Activated T-helper 1 cell treated with Interleukin-2 at 50 U/mL for 16 hours (primary cell): ENCODE measurements around the gene SYDE2.
"Not testable (repeated sequence)": the region's sequence is repeated elsewhere in the genome, so short reads cannot be mapped to it uniquely, and the experiment has no call there.

ENCODE experiments used
- DNase-seq: peaks from one replicate; pipeline ENCODE4 v3.0.0-alpha.2; 2020; ENCODE audit warnings: low read depth

The SYDE2 gene

DNA sequence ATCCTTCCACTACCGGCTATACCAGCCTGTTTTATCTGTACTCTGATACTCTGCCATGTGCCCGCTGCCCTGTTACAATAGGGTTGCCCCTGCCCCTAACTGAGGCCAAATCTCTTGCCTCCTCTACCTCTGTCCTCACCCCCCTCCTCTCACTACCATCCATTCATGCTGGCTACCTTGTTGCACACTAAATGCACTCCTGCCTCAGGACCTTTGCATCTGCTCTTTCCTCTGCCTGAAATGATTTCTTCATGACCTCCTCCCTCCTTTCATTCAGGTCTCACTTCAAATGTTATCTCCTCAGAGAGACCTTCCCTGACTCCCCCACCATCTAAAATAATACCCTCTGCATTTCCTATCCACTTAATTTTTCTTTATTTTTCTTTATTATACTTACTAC lies 7.7 kb upstream of the SYDE2 start:
- DNase-seq: no peak

DNA sequence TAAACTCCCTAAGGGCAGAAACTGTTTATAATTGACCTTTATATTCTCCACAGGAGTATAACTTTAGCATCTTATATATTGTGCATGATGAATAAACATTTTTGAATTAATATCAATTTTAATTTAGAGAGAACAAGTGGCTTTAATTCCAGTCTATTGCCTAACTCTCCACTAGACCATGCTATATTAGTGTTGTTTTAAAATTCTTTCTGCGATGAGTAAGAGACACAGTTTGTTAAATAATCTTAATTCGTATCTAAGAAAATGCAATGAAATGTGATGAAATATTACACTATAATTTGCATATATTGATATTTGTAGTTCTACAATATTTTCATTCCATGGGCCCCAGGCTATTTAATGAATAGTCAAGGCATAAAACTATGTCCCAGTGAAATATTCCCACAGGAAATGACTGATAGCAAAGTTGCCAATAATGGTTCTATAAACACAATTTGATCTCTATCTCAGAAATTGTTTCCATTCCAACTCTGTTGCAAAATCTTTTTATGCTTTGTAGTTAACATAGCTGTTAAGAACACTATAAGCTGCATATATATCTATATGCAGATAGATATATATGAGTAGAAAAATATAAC lies 2.9 kb upstream of the SYDE2 start:
- no peak for DNase-seq

DNA sequence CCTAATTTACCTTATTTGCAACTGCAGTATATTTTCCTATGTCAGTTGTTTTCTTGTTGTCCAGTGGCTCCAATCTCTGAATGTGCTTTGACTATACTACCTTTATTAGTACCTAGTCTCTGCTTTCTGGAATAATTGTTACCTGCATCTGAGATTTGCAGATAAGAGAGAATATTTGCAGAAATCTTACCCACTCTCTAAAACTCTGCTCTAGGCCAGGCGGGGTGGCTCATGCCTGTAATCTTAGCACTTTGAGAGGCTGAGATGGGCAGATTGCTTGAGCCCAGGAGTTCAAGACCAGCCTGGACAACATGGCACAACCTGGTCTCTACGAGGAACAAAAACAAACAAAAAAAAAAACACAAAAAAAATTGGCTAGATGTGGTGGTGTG lies 2.0 kb upstream of the SYDE2 start:
- DNase-seq: no peak

DNA sequence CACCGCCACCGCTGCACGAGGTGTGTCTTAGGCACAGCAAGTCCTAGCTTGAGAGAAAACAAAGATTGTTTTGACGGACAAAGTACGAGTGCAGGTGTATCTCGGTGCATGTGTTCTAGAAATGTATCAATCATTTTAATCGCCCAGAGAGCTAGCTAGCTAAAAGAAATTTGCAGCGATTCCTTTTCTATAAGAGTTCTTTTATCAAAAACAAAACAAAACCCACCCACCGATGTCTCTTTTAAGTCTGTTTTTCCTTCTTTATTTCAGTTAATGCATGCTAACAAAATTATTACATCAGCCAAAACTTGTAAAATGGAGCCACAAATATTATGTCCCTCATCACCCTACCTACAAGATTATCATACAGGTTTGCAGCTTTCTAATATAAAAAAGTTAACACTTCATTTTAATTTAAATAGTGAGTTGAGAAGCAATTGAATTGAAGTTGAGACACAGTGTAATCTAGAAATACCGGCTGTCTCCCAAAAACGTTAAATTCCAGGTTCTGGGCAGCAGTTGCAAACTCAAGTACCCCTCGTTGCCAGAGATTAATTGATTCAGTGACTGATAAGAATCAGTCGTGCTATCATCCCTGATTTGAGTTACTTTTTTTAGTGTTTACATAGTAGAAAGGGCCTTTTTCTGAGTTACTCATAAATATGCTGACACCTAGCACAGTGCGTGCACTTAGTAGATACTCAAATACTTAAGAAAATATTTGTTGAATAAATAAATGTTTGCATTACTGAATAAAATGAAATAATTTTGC lies 1.5 kb upstream of the SYDE2 start:
- DNase-seq: no peak

DNA sequence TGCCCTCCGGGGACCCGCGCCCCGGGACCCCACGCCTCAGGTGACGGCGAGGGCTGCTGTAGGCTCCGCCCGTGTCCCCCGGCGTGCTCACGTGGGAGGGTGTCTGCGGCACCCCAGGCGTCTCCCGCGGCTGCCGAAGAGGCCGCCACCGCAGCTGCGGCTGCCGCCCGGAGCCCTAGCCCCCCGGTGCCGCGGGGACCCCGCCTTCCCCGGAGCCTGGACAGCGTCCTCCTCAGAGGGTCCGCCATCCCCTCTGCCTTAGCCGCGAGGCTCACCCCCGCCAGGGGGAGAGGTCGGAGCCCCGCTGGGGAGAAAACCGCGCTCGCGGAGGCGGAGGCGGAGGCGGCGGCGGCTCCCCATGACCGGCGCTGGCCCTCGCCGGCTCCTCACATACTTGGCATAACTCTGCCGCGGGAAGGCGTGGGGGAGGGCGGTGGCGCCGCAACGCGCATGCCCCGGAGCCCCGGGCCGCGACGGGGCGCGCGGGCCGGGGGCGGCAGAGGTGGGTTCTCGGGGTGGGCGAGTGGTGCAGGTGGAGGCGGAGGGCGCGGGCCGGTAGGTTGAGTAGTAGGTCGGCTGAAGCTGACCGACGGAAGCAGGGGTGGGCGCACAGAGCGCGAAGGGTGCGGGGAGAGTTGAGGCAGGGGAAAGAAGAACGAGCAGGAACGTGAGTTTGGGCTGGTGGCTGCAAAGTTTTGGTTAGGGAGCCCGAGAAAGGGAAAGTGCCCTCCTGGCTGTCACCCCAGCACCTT lies 700 bp upstream of the SYDE2 start:
- peak; percentile 58 for DNase-seq

DNA sequence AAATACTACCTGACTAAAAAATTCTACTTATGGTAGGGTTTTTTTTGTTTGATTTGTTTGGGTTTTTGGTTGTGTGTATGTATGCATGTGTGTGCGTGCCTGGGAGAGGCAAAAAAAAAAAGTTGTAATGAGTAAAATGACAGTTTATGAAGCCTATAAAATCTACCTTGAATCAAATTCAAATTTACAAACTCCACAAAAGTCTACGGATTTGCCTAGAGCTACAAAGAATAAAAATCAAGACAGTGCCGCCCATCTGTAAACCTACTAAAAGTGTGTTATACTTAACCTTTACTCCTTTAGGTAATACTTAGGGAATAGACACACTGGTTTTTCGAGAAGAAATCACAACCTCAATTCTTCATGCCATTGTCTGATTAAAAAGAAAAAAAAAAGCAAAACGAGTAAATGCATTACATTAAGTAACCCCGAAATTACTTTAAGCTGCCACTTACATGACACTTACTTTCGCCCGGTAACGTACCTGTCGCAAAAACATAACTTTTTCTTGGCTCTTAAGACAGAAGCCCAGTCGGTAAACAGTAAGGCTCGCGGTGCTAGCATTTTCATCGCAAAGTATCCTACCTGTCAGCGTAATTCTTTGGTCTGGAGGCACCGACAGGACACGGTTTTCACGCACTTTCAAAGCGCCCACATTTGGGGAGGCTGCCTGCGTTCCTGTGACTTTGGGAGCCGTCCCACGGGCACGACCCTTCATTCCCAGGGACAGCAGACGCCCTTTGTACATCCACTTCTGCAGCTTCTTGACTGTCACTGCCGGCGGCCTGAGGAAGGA lies 951 bp downstream of the SYDE2 start:
- no peak for DNase-seq

DNA sequence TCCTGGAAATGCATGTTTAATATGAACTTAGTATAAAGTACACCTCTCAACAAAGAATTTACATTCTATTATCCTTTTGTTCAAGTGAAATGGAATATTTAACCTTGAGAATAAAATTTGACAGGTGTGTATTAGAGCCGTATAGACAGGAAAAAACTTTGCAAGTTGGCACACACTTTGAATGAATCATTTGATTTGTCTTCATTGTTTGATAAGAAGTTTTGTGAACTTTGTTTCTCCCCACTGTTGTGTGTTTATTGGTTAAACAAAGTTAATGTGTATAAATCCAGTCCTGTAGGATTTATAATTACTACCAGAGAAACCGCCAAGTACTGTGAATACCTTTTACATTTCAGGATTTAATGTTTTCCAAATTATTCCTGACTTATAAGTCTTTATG lies 2.0 kb downstream of the SYDE2 start:
- no peak for DNase-seq

DNA sequence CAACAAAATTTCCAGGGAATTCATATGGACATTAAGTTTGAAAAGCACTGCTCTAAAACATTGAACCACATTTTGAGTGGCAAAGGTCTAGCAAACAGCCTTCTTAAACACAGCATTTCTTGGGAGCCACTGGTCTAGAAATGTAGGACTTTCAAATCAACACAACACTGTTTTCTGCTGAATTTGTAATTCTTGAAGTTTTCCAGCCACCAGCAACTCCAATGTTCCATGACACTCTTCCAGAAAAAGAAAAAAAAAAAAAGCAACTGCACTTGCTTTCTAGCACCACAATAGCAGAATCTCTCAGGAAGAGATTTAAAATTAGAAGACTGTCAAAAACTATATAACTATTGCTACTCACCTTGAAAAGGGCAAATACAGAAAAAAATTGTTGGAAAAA lies 4.5 kb downstream of the SYDE2 start:
- DNase-seq: no peak

DNA sequence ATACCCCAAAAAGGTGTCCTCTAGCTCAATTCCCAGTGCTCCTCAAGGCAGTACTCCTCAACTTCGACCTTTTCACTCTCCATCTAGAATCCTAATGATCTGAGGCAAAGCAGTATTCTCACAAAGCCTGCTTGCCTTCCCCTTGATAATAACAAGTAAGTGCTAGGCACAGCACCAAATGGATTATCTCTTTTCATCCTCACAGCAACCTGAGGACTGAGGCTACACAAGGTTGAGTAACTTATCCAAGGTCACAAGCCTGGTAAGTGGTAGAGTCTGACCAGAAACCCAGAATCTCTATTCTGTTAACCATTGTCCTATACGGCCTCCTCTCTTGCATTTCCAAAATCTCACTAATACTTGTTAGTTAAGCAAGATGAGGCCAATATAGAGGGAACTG lies 5.1 kb downstream of the SYDE2 start:
- no peak for DNase-seq

DNA sequence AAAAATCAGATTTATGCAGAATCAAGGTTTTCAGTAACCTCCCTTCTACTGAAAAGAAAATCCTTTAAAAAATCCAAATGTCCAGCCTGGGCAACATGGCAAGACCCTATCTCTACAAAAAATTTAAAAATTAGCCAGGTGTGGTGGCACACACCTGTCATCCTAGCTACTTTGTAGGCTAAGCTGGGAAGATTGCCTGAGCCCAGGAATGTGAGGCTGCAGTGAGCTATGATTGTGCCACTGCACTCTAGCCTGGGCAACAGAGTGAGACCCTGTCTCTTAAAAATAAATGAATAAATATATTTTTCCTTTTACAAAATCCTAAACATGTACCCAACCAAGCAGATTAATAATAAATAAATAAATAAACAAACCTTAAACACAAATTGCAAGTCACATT lies 8.7 kb downstream of the SYDE2 start:
- DNase-seq: not testable (repeated sequence)

DNA sequence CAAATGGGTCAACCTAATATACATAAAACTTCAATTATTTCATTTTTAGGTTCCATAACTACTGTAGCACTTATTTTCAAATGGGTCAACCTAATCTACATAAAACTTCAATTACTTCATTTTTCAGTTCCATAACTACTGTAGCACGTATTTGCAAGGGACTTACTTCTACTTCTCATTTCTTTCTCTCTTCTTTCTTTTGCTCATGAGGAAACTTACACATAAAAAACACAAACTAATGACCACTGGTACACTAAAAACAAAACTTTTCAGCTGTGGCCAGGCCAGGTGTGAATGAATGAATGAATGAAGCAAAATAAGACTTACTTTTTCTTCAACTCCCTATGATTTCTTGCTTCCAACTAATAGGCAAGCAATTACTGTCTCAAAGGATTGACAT lies 11.7 kb downstream of the SYDE2 start:
- DNase-seq: no peak

DNA sequence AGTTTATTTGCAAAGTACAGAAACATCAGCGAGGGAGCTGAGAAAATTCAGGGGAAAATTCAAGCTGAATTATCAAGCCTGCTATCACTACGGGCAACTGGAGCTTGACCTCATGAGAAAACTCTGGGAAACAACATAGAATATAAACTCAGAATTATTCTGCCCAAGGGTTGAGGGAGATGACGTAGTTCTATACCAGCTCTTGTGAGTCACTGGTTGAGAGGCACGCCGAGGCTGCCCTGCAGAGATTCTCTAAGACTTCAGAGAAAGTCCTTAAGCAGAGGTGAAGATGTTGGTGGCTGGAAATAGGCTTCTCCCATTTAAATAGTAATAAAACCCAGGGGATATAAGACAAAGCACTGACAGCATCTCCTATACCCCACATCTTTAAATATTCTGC lies 12.3 kb downstream of the SYDE2 start:
- no peak for DNase-seq

DNA sequence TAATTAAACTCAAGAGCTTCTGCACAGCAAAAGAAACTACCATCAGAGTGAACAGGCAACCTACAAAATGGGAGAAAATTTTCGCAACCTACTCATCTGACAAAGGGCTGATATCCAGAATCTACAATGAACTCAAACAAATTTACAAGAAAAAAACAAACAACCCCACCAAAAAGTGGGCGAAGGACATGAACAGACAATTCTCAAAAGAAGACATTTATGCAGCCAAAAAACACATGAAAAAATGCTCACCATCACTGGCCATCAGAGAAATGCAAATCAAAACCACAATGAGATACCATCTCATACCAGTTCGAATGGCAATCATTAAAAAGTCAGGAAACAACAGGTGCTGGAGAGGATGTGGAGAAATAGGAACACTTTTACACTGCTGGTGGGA lies 13.8 kb downstream of the SYDE2 start:
- not testable (repeated sequence) for DNase-seq

DNA sequence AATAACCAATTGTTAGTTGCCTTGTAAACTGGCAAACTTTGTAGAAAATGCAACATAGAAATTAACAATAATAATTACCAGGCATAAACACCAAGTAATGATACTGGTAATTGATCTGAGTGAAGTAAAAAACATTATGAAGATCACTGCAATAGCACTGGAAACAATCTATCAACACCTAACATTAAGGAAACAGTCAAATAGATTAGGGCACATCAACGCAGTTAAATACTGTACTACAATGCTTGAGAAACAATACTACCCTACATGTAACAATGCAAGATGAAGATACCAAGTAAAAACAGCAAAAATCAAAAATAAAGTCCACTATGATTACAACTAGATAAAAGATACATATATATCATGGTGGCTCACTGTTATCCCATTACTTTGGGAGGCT lies 16.6 kb downstream of the SYDE2 start:
- no peak for DNase-seq

DNA sequence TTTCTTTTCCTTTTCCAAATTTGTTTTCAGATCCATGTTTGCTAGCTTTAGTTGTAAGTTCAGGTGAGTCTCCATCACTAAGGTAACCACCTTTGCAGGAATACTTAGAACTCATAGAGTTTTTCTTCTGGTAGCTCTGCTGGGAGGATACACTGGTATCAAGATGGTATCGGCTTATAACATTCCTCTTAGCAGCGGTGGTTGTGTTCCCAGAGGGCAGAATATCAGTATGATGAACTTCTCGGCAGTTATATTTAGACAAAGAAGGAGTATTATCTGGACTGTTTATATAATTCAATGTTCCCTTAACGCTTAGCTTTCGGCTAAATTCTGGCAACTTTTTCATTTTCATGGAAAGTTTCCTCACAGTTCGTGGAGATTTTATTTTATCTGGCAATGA lies 18.1 kb downstream of the SYDE2 start:
- no peak for DNase-seq

DNA sequence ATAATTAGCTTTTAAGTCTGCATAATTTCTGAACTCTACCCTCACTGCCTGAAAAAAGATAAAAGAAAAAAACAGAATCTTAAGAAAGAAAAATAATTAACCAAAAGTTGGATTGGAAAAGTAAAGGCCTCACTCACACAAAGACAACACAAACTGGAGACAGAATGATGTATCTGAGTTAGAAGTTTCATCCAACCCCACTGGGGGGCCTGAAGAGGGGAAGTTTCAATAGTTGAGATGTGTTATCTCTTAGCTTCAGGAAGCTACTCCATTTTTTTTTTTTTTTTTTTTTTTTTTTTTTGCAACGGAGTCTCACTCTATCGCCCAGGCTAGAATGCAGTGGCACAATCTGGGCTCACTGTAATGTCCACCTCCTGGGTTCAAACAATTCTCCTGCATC lies 19.9 kb downstream of the SYDE2 start:
- DNase-seq: no peak

DNA sequence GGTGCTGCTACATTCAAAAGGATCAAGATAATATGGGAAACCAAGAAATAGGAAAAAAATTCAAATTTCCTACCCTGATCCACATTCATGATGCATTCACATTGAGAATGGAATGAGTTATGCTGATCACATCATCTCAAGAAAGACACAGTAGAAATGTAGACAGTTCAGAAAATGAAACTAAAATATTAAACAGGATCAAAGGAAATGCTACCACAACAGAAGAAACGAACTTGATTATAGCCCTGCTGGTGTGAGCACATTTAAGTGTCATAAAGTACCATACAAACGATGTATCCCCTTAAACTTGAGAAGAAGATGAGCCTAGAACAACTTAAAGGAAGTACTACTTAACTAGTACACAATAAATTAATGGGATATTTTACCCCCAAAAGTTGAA lies 21.3 kb downstream of the SYDE2 start:
- DNase-seq: no peak

DNA sequence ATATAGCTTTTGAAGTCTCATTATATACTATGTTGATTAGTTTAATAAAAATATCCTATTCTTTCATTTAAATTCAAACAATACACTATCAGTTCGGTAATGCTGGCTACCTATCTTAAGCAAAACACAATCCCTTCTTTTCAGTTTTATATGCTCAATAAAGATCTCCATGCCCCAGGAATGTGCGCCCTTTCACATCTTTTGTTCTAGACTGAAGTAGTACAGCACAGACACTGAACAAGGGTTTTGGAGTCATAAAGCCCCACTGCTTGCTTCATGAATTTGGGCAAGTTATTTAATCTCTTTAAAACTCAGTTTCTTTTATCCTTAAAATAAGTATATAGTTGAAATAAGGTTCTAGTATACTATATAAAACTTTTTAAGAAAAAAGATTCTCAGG lies 22.4 kb downstream of the SYDE2 start:
- DNase-seq: no peak

DNA sequence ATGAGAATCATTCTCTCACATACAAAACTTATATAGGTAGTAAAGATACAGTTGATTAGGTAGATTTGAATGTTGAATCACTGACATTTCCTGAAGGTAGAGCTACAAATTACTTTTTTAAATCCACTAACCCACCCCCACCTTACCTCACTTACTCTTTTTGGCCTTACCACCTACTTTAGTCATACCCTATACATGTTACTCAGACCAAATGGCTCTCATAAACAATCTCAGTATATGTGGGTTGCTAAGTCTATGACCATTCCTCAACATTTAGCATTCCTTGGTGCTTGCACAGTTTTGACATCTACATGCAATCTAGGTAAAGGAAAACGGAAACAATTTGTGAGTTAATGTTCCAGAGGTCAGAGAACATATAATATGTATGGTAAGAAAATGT lies 26.3 kb downstream of the SYDE2 start:
- no peak for DNase-seq

DNA sequence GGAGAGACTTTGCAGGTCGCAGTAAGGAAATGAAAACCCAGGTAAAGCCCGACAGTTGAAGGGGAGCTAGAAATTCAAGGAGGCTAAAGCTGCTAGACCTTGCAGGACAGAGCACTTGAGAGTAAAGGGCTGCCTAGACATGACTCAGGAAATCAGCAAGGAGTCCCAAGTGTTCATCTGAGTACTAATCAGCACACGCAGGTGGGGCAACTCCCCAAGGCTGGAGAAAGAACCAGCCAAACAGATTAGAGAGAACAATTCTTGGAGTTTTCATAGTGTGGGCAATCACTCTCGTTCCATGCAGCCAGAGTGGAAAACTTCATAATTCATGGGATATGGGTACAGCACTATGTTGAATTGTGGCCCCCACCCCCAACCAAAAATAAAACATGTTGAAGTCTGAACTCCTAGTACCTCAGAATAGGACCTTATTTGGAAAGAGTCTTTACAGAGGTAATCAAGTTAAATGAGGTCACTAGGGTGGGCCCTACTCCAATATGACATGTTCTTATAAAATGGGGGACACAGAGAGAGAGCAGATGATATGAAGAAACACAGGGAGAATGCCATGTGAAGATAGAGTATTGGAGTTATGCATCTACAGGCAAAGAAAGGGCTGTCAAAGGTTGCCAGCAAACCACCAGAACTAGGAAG lies 28.0 kb downstream of the SYDE2 start:
- no peak for DNase-seq

DNA sequence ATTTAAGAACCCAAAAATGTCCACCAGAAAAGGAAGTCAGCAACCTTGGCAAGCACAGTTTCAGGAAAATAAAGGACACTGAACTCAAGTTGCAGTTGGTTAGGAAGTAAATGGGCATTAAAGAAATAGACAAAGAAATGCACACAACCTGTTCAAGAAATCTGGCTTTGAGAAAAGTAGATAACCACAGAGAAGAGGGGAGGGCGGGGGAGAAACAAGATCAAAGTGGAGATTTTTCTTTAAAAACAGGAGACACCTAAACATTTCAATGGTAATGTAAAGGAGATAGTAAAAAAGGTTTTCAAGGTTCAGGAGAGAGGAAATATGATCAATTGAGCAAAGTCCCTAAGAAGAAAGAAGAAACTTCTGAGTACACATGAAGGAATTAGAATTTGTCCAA lies 29.1 kb downstream of the SYDE2 start:
- no peak for DNase-seq

DNA sequence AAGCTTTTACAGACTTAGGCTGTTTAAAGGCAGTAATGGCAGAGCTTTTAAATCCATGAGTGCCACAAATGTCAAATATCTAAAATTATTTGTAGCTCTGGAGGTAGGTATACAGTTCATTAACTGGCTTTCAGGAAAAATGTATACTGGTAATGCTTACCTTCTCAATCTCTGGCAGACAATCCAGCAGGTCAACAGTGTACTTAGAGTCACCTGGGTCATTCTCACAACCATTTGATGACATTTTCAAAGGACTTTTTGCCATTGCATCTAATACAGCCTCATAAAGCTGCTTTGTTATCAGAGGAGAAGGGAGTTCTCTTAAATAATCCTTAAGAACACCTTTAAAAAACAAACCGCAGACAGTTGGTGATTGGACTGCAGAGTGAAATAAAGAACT lies 31.9 kb downstream of the SYDE2 start:
- no peak for DNase-seq
